ENCODE measurements around the gene ANKRD18A. TPM values are rescaled to one million over a fixed set of nuclear protein-coding genes. Genes with fewer than 3 reads are reported as not detected.

Gene ANKRD18A
- total and polyA plus RNA-seq, 2 donors (not counting 3 experiments of a cell fraction or from before 2014, with no cell fraction given) = 3.2 TPM; not detected in 1

- ChIA-PET POLR2A (no interaction called here), CTCF (interaction anchor here (1.3 kb wide), 1 partner anchor 50 kb away, joined by 4 read pairs; no protein-coding TSS in a partner anchor)
- FAIRE-seq = no peak
- Histone ChIP-seq H3K9me3 (replicated peaks; ENCODE audit: control insufficient read depth, insufficient read depth, low read length) (no peaks in the 10 kb centered on the region), H3K27ac (ENCODE audit: insufficient read depth, low read depth, low read length) (no peak overlapping the region), H3K36me3 (ENCODE audit: control insufficient read depth in 2 of 2, extremely low read depth in 1 of 2, insufficient read depth in 2 of 2, low read length in 2 of 2) (no peaks in the 10 kb centered on the region), H3K4me2 (ENCODE audit: insufficient read depth, low read length) (no peak overlapping the region), H3K4me1 (ENCODE audit: control insufficient read depth, extremely low read depth, insufficient read depth, low read length) (peaks cover 21% of the 10 kb centered on the region), H3K27me3 (ENCODE audit: control insufficient read depth in 2 of 2, insufficient read depth in 2 of 2, low read length in 2 of 2) (peaks cover 22 to 50% of the 10 kb centered on the region in 2 experiments), H3K9me1 (replicated peaks; ENCODE audit: control insufficient read depth, extremely low read depth, insufficient read depth, low read length) (no peaks in the 10 kb centered on the region), H2AFZ (ENCODE audit: low read depth, low read length) (no peak overlapping the region), H4K20me1 (replicated peaks; ENCODE audit: control insufficient read depth, extremely low read depth, insufficient read depth, low read length) (no peaks in the 10 kb centered on the region), H3K4me3 (replicated peaks in 1 of 3; ENCODE audit: insufficient read depth in 1 of 3, low read depth in 1 of 3, low read length in 3 of 3) (no peak overlapping the region), H3K79me2 (ENCODE audit: control insufficient read depth, insufficient read depth, low read length) (no peaks in the 10 kb centered on the region), H3K9ac (replicated peaks; ENCODE audit: extremely low read depth, insufficient read depth, low read length) (no peak overlapping the region)
- dilution Hi-C loops (cut with MboI; ENCODE audit: extremely low pct_ligation_motif_present, low sequenced_read_pairs) = no loop called here
- intact Hi-C loops (cut with micrococcal nuclease) = loop anchor here (5.0 kb wide), 1 partner anchor 49 kb away; no protein-coding TSS in a partner anchor
- TF ChIP-seq GATA2 (IDR thresholded peaks at IDR 0.05; ENCODE audit: insufficient read depth, insufficient read length, low read depth, low read length) (no peak), CTCF (IDR thresholded peaks at IDR 0.05; ENCODE audit: extremely low read depth in 1 of 2, insufficient read depth in 1 of 2, low read depth in 1 of 2, low read length in 2 of 2) (no peak), FOS (IDR thresholded peaks at IDR 0.05; ENCODE audit: borderline replicate concordance, insufficient read depth, low read length) (no peak), POLR2AphosphoS5 (IDR thresholded peaks at IDR 0.05; ENCODE audit: insufficient read depth, low read depth, low read length) (no peak), POLR2A (IDR thresholded peaks at IDR 0.05; ENCODE audit: low read depth, low read length) (no peak), EZH2 (IDR thresholded peaks at IDR 0.05; ENCODE audit: borderline replicate concordance, low read depth, low read length, severe bottlenecking) (no peak), JUN (IDR thresholded peaks at IDR 0.05; ENCODE audit: borderline replicate concordance, insufficient read depth, insufficient read length, low read depth) (no peak), MYC (IDR thresholded peaks at IDR 0.05; ENCODE audit: low read depth, low read length) (no peak), MAX (IDR thresholded peaks at IDR 0.05; ENCODE audit: insufficient read depth, insufficient read length) (no peak)
- DNase-seq (ENCODE audit: low read depth, low spot score) = no peak
- no TSS peak for BruUV-seq (replicated peaks)
Observed at GRCh38 chr9:38622951-38623350, 2.6 kb upstream of the ANKRD18A start.

All from endothelial cell of umbilical vein (primary cell).